Activated CD8-positive, alpha-beta memory T cell treated with anti-CD3 and anti-CD28 coated beads for 36 hours (primary cell): Measurements from ENCODE around the gene APOL2. TPM values are rescaled to one million over a fixed set of nuclear protein-coding genes. Genes with fewer than 3 reads are reported as not detected.
"Not testable (repeated sequence)": the region's sequence is repeated elsewhere in the genome, so short reads cannot be mapped to it uniquely, and the experiment has no call there.

ENCODE experiments used
- CTCF ChIA-PET: fragments of 350-600 bp; sonication (Branson Sonifier 250); formaldehyde crosslinking; loops from one replicate; lab custom pipeline; 2021; ENCODE audit warnings: antibody characterized with exemption; lab: Charles Lee
- POLR2A ChIA-PET: fragments of 350-600 bp; sonication (Branson Sonifier 250); formaldehyde crosslinking; loops from one replicate; lab custom pipeline; 2021; ENCODE audit warnings: antibody characterized with exemption; lab: Charles Lee
- total RNA-seq, 2 experiments: library from RNA; stranded (reverse); gene quantifications; one replicate each; pipeline ENCODE4 v1.2.3, GENCODE V29; 2021

The APOL2 gene
- 10 to 100 TPM; 60.2 to 61.2 TPM for total RNA-seq

GRCh38 chr22:36239401-36240171 is at the start of gene APOL2:
TSS of gene APOL2 (minus strand) at chr22:36239527. CDS start at chr22:36233162, 6,365 bp downstream.
- CTCF ChIA-PET, result interaction anchor here (0.6 to 4.1 kb wide), 9 partner anchors 9 to 880 kb away, joined by 3 to 24 read pairs (median 5); partner anchors contain the start of gene APOL1

DNA sequence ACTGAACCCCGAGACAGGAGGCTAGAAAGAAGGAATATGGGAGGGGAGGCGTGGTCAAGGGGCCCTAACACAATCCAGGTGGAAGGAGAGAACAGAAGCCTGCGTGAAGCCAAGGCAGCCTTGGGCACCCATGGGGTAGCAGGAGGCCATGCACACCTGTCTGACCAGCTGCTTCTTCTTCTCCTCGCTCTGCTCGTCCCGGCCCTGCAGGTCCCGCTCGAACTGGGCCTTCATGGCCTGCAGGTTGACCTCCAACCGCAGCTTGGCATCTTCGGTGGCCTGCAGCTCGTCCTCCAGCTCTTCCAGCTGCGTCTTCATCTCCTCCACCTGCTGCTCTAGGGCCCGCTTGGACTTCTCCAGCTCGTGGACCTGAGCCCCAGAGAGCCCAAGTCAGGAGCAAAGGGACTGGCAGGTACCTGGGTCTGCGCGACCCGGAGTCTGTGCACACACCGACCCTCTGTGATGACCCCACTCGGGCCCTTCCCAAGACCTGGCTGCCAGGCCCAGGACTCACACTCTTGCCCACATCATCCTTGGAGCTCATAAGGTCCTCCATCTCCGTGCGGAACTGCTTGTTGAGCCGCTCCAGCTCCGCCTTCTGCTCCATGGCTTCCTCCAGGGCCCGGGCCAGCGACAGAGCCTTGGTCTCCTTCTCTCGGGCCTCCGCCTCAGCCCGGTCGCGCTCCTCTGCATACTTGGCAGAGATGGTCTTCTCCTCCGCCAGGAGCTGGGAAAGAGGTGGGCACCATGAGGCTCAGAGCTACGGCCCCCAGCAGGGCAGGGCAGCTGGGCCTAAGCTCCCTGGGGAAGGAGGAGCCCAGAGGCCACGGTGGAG is 49.5 kb upstream of the APOL2 start:
- CTCF ChIA-PET, result interaction anchor here (0.6 to 2.3 kb wide), 6 partner anchors 10 to 182 kb away, joined by 3 to 13 read pairs (median 3); no protein-coding TSS in a partner anchor
- POLR2A ChIA-PET, result no interaction called here

More at GRCh38 chr22:36239401-36240171, at the start of gene APOL2:
- POLR2A ChIA-PET, result interaction anchor here (0.6 to 0.8 kb wide), 2 partner anchors 12 to 13 kb away, joined by 3 to 7 read pairs; partner anchors contain the start of gene APOL1

DNA sequence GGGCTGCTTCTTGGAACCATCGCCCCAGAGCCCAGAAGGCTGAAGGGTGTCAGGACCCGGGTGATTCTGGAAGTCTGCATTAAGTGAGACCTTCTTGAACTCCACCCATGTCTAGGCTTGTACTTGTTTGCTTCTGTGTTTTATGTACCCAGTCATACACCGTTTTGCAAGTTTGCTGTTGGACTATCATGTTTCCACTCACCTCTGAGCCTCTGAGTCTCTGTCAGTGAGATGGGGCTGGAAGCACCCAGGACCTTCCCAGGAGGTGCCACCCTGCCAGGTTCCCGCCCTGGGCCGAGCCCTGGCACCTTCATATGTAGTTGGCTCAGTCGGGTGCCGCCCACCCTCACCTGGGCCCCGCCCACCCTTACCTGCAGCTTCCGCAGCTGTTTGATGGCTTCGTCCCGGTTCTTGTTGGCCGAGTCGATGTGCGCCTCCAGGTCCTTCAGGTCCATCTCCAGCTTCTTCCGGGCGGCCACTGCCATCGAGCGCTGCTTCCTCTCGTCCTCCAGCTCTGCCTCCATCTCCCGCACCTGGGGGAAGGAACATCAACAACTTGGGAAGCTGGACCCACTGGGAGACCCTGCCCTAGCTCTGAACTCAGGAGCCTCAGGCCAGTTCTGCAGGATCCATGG is 48.7 kb upstream of the APOL2 start:
- ChIA-PET CTCF (interaction anchor here (1.2 to 2.3 kb wide), 2 partner anchors 12 to 89 kb away, joined by 3 to 13 read pairs; no protein-coding TSS in a partner anchor), POLR2A (interaction anchor here (0.7 kb wide), 1 partner anchor 181 kb away, joined by 3 read pairs; no protein-coding TSS in a partner anchor)

DNA sequence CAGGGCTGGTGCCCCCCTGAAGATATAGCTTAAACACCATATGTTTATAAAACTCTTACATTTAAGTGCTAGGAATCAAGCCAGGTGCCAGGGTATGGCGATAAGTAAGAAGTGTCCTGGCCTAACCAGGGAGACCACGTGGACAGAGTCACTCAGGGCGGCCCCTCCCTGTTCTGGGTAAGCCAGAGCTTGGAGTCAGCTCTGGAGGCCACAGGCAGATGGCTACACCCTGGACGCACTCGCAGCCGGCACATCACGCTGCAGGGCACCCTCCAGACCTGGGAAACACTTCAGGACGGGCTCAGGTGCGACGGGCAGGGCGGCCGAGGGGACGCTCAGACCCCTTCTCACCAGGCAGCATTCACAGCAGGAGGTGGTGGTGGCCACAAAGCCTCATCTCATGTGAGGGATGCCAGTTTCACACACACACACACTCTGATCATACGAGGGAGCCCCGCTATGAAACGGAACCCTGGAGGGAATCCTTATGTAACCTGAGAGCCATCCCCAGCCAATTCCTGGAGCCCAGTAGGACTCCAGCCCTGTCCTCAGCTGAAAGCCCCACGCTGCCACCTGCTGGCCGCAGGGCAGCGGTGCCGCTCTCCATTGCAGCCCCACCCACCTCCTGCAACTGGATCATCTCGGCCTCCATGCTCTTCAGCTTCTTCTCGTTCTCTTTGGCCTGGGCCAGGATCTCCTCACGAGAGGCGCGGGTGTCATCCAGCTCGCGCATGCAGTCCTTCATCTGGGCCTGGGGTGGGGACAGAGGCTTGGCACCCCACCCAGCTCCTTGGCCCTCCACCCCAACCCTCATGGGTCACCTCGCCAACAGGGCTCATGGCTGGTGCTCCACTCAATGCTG is 47.0 kb upstream of the APOL2 start:
- POLR2A ChIA-PET, result interaction anchor here (0.6 to 0.7 kb wide), 2 partner anchors 21 to 180 kb away, joined by 3 to 9 read pairs; no protein-coding TSS in a partner anchor
- CTCF ChIA-PET, result interaction anchor here (0.6 to 1.7 kb wide), 21 partner anchors 9 to 185 kb away, joined by 3 to 8 read pairs (median 4); partner anchors contain the start of genes APOL1, APOL2 and APOL4

GRCh38 chr22:36285545-36285944 is 46.2 kb upstream of the APOL2 start:
- ChIA-PET POLR2A (interaction anchor here (0.6 to 0.7 kb wide), 2 partner anchors 20 to 181 kb away, joined by 3 to 9 read pairs; no protein-coding TSS in a partner anchor), CTCF (interaction anchor here (0.8 to 2.4 kb wide), 12 partner anchors 9 to 186 kb away, joined by 3 to 8 read pairs (median 4); partner anchors contain the start of genes APOL1 and APOL4)

DNA sequence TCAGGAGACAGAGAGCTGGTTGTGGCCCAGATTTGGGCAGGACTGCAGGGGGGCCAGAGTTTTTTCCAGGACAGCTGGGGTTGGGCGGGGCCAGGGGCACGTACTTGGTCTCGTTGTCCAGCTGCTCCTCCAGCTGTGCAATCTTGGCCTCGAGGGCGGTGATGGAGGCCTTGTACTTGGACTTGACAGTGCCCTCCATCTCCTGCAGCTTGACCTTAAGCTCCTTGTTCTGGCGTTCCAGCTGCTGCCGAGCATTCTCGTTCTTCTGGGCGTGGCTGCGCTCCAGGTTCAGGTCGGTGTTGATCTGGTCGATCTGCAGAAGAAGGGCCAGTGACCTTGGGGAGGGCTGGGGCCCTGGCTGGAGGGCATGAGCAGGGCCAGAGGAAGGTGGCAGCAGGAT is 45.7 kb upstream of the APOL2 start:
- ChIA-PET CTCF (interaction anchor here (1.2 to 2.4 kb wide), 3 partner anchors 8 to 47 kb away, joined by 3 to 8 read pairs (median 4); no protein-coding TSS in a partner anchor), POLR2A (no interaction called here)

- ChIA-PET CTCF (interaction anchor here (2.4 kb wide), 1 partner anchor 17 kb away, joined by 8 read pairs; no protein-coding TSS in a partner anchor), POLR2A (no interaction called here)
Observed at GRCh38 chr22:36284171-36284571, 44.8 kb upstream of the APOL2 start.

DNA sequence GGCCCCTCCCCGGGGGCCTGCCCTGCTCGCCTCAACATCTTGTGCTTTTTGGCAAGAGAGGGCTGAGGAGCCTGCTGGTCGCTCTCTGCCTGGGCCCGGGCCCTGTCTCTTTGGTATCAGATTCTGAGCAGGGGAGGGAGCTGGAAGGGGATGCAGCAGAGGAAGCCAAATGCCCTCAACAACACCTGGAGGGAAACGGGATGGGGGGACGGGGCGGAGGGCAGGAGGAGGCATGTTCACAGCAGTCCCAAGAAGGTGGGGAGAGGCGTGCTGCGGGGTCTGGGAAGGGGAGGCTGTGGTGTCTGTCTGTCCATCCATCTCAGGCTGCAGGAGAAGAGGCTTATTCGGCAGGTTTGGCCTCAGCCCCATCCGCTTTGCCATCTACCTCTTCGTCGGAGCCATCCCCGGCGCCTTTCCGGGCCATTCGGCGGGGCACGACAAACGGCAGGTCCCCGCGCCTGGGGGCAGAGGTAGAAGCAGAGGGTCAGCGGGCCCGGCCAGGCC is 43.1 kb upstream of the APOL2 start:
- ChIA-PET CTCF (no interaction called here), POLR2A (no interaction called here)

DNA sequence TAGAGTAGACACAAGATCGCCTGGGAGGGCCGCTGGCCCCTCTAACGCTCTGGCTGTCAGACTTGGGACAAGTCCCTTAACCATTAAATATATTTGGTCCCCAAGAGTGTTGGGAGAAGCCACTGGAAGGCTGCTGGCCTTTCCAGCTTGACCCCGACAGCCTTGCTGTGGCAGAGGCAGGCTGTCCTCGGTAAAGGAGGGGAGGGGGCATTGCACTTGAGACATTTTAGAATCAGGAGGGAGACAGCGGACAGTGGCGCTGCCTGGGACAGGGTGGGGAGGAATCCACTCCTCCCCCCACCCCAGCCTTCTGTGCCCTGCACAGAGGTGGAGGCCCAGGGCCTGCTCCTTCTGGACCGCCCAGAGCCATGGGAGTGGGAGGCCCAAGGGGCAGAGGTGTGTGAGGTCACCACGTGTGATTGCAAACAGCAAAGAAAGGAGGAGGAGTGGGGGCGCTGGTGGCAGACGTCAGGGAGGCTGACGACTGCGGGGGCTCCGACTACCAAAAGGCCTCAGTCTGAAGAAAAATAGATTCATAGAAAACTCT is 42.5 kb upstream of the APOL2 start:
- CTCF ChIA-PET, result interaction anchor here (0.7 kb wide), 1 partner anchor 205 kb away, joined by 3 read pairs; no protein-coding TSS in a partner anchor
- POLR2A ChIA-PET, result no interaction called here

GRCh38 chr22:36280379-36280778 is 41.1 kb upstream of the APOL2 start:
- CTCF ChIA-PET, result interaction anchor here (0.7 kb wide), 1 partner anchor 59 kb away, joined by 3 read pairs; no protein-coding TSS in a partner anchor
- POLR2A ChIA-PET, result interaction anchor here (0.7 kb wide), 2 partner anchors 13 to 199 kb away, joined by 3 to 5 read pairs; no protein-coding TSS in a partner anchor

- ChIA-PET CTCF (interaction anchor here (1.4 kb wide), 1 partner anchor 82 kb away, joined by 3 read pairs; no protein-coding TSS in a partner anchor), POLR2A (no interaction called here)
Observed at GRCh38 chr22:36279219-36279666, 39.9 kb upstream of the APOL2 start.

DNA sequence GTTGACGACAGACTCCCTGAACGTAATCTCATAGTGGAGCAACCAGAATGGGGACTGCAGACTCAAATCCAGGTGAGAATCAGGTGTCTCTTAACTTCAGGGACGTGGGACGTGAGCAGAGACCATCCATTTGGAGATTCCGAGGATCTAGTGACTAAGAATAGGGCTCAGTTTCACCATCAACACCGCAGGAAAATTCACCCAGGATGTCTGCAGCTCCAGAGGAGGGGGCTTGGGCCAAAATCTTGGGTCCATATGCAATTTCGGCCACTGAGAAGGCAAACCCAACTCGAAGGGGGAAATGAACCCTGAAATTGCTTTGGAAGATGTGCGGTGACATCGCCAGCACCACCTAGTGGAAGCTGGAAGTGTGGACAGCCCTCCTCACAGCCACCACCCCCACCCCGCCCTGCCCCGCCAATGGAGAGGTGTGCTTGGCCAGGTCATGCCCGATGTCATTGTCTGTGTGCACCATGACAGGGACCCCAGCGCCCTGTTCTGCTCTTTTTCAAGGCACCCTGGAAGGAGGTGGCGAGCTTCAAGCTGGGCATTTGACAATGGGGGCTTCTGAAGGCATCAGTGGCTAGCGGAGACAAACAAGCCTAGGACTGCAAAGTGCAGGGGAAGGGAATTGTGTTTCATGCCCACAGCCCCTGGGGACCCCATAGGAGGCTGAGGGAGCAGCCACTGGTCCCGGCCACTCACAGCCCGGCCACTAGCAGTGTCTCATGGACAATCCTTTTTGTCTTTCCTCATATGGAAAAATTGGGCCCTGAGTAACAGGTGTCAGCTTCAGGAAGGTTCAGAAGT is 38.4 kb upstream of the APOL2 start:
- ChIA-PET POLR2A (interaction anchor here (0.6 to 1.2 kb wide), 3 partner anchors 27 to 42 kb away, joined by 3 to 7 read pairs (median 3); no protein-coding TSS in a partner anchor), CTCF (interaction anchor here (0.6 to 1.8 kb wide), 15 partner anchors 8 to 272 kb away, joined by 3 to 8 read pairs (median 3); partner anchors contain the start of gene APOL4)

DNA sequence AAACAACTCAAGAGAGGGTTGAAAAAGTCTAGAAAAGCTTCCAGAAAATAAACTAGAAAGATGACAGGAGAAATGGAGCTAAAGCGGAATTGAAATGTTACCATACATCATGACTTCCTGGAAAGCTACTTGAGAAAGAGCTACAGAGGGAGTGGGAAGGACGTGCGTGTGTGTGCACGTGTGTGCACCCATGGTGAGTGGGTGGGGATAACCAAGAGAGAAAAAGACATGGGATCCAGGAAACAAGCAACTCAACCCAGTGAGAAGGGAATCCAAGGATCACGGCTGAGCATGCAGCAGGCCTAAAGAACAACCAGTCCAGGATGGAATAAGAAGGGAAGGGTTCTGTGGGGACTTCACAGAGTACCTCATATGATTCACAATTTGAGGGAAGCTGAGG is 35.2 kb upstream of the APOL2 start:
- POLR2A ChIA-PET, result no interaction called here
- CTCF ChIA-PET, result interaction anchor here (1.0 to 1.3 kb wide), 3 partner anchors 15 to 80 kb away, joined by 3 read pairs; partner anchors contain the start of gene APOL2

DNA sequence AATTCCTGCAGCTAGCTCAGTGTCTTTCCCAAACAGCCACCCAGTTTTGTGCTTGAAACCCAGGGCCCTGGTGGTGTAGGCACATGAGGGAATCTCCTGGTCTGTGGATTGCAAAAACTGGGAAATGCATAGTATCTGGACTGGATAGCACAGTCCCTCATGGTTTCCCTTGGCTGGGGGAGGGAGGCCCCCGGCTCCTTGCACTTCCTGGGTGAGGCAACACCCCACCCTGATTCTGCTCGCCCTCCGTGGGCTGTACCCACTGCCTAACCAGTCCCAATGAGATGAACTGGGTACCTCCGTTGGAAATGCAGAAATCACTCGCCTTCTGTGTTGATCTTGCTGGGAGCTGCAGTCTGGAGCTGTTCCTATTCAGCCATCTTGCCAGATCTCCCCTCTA is 32.6 kb upstream of the APOL2 start:
- POLR2A ChIA-PET, CTCF ChIA-PET: not testable (repeated sequence)

- CTCF ChIA-PET, result not testable (repeated sequence)
- POLR2A ChIA-PET, result interaction anchor here (0.6 kb wide), 1 partner anchor 795 kb away, joined by 4 read pairs; no protein-coding TSS in a partner anchor
Observed at GRCh38 chr22:36271231-36271630, 31.9 kb upstream of the APOL2 start.
